Retinal pigment epithelial cell (primary cell): ENCODE results near the gene NOG.

Experiments used
- DNase-seq: peaks from one replicate; pipeline ENCODE4 v3.0.0-alpha.2; 2010; ENCODE audit warnings: low read depth
- H3K4me3 ChIP-seq: 2 replicates; pipeline ENCODE4 v1.5.1; 2011; ENCODE audit warnings: mild to moderate bottlenecking, low read length, control low read depth, moderate library complexity
- TF ChIP-seq, protein P1 (sequence below): conservative IDR thresholded peaks from 2 replicates; pipeline ENCODE4 v1.5.1; 2011; ENCODE audit warnings: low read depth, low read length, control low read depth, inconsistent platforms

Gene NOG

DNA sequence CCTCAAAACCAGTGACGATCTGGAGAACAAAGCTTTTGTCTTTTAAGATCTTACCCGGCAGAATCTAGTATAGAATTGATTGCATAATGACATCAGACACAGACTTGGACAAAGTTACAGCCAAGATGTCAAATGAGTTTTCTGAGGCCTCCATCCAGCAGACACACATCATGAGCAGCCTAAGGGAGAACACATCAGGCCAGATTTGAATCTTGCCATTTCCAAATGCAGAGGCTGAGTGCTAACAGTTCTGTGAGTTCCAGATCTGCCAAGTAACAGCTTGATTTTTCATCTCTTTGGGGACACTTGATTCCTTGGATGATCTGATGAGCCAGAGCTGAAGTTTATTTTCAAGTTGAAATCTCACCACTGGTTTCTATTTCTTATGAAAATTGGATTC, 21.0 kb downstream of the NOG start:
- H3K4me3 ChIP-seq, result no peak overlapping the region
- DNase-seq, result no peak

DNA sequence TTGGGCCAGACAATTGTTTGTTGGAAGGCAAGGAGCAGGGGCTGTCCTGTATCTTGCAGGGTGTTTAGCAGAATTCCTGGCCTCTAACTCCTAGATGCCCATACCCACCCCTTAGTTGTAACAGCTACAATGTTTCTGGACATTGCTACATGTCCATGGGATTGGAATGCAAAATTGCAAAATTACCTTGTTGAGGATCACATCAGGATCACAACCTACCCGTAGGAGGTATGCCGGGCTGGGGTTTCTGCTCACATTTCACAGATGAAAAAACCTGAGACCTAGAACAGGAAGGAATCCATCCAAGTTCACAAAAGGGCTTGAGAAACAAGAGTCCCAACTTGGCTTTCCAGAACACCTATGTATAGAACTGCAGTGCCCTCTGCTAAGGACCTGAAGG, 22.7 kb downstream of the NOG start:
- DNase-seq, result no peak
- TF ChIP-seq, protein P1, sequence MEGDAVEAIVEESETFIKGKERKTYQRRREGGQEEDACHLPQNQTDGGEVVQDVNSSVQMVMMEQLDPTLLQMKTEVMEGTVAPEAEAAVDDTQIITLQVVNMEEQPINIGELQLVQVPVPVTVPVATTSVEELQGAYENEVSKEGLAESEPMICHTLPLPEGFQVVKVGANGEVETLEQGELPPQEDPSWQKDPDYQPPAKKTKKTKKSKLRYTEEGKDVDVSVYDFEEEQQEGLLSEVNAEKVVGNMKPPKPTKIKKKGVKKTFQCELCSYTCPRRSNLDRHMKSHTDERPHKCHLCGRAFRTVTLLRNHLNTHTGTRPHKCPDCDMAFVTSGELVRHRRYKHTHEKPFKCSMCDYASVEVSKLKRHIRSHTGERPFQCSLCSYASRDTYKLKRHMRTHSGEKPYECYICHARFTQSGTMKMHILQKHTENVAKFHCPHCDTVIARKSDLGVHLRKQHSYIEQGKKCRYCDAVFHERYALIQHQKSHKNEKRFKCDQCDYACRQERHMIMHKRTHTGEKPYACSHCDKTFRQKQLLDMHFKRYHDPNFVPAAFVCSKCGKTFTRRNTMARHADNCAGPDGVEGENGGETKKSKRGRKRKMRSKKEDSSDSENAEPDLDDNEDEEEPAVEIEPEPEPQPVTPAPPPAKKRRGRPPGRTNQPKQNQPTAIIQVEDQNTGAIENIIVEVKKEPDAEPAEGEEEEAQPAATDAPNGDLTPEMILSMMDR, result no peak
- no peak overlapping the region for H3K4me3 ChIP-seq

More for the DNA sequence above, 21.0 kb downstream of the NOG start:
- TF ChIP-seq, protein P1, result no peak

DNA sequence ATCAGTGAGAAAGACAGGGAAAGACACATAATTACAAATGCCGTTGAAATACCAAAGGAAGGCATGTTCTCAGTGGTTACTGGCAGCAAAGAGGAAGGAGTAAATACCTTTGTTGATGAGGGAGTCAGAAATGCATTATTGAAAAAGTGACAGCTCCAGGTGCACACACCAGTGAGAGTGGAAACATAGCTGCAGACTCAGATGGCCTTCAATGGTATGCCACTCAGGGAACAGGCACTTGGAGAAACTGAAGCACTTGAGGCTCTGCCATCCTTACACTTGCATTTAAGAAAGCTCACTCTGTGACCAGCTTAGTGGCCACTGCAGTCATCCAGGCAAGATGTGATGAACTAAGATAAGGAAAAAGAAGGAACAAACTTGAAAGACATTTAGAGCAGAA, 29.9 kb downstream of the NOG start:
- no peak overlapping the region for H3K4me3 ChIP-seq

DNA sequence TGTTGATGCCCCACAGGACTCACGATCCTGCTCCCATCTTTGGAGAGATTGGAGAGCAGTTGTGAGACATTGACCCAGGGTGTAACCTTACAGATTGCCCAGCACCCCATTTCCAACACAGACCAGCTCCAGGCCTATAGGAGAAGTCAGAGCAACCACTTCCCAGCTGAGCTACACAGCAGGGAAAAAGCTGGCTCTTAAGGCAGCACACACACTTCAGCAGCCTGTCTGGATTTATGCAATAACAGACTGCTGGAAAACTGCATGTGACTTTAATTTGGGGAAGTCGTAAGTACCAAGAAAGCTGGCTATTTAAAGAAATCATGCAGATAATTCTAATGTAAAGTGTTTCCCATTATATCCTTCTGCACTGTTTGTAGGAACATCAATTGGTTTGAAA, 30.8 kb downstream of the NOG start:
- TF ChIP-seq, protein P1, result no peak
- peak; percentile 12 for DNase-seq
- H3K4me3 ChIP-seq, result no peak overlapping the region

More for the DNA sequence above, 29.9 kb downstream of the NOG start:
- DNase-seq, result no peak
- TF ChIP-seq, protein P1, result no peak

DNA sequence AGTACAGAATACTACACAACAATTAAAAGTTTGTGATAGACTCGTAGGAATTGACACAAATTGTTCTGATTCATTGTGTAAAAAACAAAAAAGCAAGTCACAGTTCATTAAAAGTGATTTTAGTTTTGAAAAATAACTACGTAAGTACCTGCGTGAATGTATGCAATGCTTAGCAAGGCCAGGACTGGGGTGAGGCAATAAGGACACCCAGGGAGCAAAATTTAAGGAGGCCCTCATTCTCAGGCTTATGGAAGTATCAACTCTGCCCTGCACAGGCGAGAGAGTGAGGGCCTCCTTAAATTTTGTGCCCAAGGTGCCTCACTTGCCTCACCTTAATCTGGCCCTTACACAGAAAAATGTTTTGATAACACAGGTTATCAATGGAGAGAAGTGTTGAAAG, 31.4 kb downstream of the NOG start:
- TF ChIP-seq, protein P1, result no peak
- no peak for DNase-seq
- no peak overlapping the region for H3K4me3 ChIP-seq

DNA sequence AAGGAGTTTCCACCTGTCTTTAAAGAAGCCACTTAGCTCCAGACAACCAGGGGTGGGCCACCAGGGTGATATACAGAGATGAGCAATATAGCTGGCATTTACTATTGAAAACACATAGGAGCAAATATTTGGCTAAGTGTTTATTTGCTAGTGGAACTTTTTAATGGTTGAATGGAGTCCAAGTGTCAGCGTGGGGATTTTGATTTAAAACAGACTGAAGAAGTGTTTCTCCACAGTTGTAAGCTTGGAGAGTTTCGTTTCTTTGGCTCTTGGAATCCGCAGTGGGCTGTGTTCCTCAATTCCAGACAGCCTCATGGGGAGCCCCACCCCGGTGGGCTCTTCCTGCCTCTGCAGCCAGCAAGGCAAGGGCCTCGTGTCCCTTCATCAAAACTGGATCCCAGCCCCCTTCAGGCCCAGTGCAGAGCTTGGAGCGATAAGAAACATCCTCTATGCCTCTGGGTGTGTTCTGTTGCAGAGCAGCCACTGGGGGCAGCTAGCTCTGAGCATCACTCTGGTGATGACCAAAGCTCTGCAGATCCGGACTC, 36.1 kb downstream of the NOG start:
- no peak for DNase-seq

DNA sequence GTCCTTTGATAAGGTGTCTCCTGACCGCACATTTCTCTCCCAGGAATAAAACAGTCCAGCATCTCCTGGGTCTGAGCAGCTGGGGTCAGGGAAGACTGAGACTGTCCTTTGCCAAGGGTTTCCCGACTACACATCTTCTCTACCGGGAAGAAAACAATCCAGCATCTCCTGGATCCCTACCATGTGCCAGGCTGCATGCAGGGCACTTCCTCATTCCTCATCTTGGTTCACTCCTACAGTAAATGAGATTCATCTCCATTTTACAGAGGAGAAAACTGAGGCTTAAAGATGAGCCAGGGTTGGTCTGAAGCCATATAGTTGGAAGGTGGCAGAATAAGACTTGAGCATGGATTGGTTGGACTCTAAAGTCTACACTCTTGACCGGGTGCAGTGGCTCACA, 36.7 kb downstream of the NOG start:
- TF ChIP-seq, protein P1, result no peak
- no peak overlapping the region for H3K4me3 ChIP-seq
- no peak for DNase-seq

More for the DNA sequence above, 36.1 kb downstream of the NOG start:
- TF ChIP-seq, protein P1, result peak; percentile 63
- H3K4me3 ChIP-seq, result no peak overlapping the region
